HPDE6-E6E7 (cell line): ENCODE results near the gene GGACT.
A peak's percentile ranks its signal among the peaks of the same experiment; 100 is the strongest.

ENCODE experiments used
- DNase-seq: peaks from one replicate; pipeline ENCODE4 v3.0.0; 2011; ENCODE audit warnings: missing footprints; ENCODE audit errors: extremely low spot score

GGACT gene

DNA sequence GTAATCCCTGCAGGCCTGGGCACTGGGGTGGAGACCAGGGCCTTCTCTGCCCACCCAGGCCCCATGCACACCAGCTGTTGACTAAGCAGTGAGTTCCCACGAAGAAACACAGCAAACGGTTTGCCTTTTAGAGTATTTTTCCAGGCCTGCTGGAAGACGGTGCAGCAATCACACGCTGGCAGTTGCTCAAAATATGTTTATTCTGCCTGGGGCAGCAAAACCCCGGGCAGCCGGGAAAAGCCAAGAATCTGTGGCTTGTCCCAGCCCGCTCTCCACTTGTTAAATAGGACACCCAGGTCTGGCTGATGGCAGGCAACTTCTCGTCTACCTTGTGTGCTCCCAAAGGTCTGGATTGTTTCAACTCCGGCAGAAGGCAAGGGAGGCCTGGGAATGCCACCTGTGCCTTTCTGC, 40.8 kb downstream of the GGACT start:
- peak; percentile 28 for DNase-seq

DNA sequence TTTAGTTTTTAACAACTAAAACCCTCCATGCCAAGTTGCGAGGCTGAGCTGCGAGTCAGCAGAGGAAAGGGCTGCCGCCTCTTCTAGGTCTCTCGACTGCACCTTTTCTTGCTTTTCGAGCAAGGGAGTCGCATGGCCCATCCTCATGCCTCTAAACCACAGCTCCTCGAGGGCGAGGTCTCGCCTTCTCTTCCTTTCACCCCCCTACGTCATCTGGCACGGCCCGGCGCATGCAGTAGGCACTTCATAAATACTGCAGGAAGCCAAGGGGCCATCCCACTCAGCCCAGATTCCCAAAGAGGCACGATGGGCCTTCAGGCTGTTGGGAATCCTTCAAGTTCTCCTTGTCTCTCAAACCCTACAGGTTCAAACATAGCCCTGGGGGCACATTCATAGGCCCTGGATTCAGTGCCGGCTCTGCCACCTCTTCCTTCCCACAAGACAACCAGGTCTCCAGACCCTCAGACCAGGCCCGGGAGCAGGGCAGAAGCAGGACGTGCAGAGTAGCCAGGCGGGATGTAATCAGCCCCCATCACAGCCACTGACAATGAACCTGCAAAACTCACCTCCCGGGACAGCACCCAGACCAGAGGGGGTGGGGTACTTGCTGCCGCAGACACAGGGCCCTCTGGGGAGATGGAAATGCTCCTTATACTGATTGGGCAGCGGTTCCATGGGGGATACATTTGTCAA, 41.7 kb downstream of the GGACT start:
- no peak for DNase-seq

DNA sequence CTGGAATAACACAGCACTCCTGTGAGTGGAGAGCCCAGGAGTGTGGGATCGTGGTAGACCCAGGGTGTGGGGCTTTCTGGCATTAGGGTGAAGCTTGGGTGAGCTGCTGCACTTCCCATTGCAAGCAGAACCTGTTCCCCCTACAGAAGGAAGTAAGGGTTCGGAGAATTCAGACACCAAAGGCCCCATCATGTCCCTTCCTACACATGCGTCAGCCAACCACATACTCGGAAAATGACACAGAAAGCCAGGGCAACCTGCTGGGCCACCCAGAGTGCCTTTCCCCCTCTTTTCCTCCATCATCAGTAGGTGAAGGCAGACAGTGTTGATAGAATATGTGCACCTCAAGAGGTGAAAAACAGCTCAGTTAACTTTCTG, 42.9 kb downstream of the GGACT start:
- DNase-seq, result no peak

DNA sequence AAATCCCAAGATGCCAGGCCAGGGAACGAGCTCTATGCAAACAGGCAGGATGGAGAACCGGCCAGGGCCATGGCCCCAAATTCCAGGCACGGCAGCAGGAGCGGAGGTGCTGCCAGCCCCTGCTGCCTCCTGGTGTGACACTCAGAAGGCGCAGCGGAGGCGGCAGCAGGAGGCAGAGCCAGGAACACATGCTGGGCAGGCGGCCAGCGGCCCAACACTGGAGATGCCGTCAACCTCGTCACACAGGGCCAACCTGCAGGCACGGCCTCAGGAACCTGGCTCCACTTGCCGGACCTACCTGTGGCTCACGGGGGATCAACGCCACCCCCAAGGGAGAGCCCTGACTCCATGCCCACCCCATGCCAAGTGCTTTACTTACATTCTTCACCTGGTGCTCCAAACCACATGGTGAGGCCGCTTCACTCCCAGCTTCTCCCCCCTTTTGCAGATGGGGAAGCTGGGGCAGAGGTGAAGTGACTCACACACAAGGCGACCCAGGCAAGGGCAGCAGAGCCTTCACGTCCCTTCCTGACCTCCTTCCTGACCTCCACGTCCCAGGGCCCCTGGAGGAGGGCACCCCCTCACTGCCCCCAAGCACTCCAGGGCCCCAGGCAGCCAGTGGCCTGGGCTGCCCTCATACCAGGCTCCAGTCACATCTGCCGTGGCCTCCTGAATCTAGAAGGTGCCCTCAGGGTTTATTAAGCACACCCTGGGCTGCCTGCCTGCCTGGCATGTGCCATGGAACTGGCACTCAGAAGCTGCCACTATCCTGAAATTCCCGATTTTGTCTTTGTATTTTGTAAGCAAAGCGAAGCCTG, 43.5 kb downstream of the GGACT start:
- no peak for DNase-seq

DNA sequence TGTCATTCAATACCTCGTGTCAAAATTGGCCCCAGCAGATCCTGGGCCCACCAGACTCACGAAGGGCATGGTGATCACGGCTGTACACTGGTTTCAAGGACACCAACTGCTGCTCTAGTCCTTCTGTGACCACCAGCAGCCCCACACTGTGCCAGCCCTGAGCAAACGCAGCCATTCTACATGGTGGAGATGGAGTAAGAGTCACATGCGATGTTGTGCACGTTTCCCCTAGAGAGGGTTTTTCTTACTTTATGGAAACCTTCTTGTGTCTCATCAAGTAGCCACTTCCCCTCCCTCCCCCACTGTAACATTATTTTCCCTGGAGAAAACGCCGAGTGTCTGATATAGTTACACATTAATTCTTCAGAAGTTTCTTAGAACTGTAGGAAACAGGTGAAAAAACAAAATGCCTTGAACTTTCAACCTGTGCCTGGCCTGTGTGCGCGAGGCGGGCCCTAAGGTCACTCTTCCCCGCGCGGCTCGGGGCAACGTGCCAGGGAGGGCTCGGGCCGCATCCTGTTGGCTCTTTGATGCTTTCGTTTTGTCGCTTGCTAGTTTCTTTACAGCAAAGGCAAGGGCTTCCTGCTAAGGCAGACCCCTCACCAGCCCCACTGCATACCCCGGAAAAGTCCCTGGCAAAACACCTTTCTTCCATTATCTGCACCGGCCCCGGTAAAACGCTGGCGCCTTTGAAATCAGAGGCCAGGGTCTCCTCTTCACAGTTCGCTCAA, 44.6 kb downstream of the GGACT start:
- no peak for DNase-seq

DNA sequence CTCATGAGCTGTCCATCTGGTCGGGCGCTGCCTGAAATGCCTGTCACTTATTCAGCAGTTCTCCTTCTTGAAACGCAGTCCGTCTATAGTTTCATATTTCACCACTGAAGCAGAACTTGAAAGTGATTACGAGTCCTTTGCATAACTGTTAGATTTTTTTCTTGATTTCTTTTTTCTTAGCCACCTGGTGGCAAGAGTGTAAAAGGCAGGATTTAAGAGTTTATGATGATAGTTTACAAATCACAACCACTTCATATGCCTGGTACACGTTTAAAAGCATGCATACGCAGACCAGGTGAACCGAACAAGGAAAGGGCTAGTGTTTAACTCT, 45.8 kb downstream of the GGACT start:
- DNase-seq, result peak; percentile 43

DNA sequence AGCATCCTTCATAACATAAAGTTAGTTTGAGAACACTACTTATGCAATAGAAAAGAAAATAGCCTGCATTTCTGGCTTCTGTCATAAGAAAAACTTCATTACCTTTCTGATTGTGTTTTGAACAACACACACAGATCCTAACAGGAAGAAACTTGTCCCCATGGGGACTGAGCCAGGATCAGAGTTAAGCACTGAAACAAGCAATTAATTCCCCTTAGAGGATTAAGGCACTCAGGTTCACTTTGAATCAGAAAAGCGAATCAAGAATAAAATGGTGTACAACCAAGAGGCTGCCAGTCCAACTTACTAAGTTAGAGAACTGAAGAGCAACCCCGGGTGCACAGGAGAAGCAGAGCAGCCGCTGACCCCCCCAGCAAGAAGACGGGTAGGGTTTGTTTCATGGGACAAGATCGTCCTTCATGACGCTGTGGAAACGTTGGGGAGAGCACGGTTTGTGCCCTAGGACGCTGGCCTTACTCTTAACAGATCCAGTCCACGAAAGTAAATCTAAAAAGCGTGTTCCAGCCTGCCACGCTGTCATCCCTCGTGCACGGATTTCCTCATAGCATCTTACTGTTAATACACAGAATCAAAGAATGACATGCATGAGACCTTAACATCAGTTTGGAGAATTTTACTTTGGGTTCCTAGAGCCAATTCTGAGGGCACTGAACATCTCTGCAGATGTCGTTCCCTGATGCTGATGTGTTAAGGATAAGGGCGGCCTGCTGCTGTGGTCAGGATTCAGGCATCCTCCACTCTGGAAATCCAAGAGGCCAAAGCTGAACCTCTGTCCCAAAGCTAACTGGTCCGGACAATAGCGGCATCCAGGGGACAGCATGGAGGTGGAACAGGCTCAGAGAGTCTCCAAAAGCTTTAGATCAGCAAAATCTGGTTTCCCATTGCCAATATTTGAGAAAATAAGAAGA, 46.4 kb downstream of the GGACT start:
- peak; percentile 34 for DNase-seq

DNA sequence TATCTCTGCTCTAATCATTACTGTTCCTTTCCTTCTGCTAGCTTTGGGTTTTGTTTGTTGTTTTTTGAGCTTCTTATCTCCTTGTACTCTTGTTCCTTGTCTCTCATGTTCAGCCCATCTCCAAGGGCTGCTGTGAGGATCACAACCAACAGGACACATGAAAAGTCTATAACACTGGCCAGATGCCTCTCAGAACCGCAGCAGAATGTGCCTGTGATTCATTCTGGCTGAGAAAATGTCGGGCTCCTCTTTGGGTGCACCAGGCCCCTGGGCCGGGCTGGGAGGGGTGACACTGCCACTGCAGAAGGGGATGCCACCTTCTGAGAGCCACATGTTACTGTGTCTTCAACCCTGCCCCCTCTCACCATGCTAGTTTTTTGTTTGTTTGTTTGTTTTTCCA, 48.0 kb downstream of the GGACT start:
- DNase-seq, result no peak

DNA sequence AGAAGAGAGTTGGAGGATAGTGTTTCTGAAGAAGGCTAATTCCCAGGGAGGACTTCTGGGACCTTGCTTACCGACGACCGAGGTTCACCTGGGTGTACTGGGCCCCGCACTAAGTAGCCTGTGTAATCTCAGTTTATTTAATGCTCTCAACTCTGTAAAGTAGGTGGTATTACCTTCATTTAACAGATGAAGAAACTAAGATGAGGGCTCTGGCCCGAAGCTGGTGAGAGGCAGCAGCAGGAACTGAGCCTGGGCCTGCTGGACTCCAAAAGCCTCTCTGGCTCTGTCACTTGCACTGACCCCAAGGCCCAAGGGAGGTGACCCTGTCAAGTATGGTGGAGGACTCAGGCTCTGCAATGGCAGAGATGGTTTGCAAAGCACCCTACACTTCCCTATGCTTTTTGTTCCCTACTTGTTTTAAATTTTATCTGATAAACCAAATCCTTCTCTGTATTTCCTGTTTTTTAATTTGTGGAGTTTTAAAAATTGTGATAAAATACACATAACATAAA, 50.6 kb downstream of the GGACT start:
- DNase-seq, result no peak

DNA sequence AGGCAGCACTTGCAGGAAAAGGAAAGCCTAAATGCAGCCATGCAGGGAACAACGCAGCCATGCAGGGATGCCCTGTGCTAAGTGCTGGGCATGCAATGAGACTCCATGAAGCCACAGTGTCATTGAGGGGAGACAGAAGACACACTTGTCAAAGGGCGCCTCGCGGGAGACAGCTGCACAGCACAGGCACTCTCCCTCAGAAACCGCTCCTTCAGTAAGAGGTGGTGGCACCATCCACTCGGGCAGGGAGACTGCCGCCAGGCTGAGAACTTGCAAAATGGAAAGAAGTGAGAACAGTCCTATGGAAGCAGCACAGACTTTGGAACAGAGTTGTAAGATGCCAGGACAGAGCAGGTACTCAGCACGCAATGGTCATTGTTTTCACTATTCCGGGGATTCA, 51.1 kb downstream of the GGACT start:
- DNase-seq, result no peak

DNA sequence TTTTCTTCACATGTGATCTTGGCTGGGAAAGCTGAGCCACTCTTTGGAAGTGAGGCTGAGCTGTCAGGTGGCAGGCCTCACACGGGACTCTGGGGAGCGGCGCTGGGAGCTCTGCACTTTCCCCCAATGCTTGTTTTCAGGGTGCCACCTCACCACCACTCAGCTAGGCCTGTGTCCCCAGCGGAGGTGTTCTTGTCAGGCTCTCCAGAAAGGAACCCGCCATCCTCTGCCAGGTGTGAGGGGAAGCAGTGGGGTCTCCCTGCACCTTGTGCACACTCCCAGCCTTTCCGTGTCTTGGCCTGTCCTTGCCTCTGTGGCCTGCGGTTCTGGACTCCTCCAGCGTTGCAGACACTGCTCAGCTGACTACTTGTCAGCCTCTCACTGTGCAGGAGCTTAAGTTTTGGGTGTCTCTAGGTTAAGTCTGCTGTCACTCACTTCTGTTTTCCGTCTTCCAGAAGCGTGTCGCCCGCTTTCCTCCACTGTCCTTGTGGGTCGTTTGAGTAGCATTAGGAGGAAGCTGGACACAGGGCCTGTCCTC, 51.9 kb downstream of the GGACT start:
- no peak for DNase-seq

DNA sequence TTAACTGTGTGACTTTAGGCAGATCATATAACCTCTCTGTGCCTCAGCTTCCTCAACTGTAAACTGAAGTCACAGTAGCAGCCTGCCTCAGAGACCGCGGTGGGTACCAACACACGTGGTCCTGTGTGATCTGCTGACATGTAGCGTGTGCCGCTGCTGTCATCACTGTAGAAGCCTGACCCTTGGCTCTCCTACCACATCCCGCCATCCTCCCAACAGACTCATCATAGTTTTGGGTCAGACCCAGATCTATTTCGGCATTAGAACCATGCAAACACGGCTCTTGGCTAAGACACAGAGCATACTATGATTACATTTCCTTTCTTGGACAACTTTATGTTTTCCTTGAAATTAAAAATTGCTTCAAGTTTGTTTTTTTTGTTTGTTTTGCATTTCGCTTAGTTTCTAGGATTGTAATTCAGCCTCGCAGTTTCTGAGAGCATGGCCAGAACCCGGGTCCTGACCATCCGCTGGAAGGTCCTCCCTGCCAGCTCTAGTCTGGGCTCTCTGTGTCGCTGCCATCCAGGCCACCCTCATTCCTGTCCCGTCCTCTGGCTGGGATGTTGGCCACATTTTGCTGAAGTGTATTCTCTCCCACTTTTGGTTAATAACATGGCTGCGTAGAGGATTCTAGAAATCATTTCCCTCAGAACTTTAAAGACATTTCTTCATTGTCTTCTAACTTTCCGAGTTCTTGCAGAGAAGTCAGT, 53.0 kb downstream of the GGACT start:
- no peak for DNase-seq

DNA sequence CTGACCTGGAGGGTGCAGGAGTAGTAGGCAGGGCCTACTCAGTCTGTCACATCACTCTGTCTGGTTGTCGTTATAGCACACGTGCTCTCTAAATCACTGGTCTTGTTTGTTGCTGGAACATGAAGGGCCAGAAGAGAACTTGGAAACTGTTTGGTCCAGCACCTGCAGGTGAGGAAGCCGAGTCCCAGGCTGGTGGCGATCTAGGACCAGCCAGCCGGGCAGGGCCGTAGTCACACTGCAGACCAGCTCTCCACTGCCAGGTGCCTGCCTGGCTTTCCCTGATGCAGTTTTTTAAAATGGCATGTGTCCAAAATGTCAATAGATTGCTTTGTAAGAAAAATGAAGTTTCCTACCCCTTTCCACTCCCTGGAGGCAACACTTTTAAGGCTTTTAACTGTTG, 53.7 kb downstream of the GGACT start:
- no peak for DNase-seq

DNA sequence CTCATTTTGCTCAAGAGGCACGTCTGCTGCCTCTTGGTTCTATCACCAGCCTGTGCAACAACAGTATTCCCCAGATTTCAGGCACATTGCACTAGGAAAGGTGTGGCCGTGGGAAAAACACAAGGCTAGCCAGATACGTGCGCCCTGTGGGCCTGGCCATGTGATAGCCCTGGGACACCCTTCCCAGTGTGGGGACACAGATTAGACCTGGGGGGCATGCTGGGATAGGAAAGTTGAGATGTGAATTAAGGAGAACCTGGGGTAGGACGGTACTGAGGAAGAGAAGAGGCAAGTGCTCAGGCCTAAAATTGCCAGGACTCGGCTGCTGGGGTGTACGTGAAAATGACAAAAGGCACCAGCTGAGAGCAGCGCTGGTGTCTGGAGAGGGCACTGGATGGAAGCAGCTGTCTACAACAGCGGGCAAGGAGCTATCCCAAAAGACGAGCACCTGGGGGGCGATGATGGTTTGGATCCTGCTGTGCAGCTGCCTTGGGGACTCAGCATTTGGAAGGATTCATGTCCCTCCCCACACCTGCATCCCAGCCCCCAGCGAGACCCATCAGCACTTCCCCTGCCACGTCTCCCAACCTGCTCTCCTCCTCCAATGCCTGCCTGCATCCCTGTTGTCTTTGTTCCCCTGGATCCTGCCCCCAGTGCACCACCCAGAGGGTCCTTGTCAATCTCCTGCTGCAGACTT, 54.3 kb downstream of the GGACT start:
- no peak for DNase-seq

DNA sequence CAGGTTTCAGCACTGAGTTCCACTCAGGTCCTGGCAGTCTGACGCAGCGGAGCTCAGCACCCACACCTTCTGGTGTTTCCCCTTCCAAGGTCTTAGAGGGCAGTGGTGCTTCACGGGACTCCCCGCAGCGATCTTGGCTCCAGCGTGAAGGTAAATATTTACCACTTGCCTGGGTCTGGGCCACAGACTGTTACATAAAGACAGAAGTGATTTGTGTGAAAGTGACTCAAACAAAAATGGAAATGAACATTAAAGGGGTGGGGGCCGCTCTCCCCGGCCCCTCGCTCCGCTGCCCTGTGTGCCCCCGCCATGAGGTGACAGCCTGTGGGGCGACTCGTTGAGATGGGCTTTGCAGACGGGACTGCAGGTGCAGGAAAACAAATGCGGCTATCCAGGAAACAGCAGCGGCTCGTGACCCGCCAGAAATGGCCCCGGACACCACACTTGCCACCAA, 55.0 kb downstream of the GGACT start:
- no peak for DNase-seq

DNA sequence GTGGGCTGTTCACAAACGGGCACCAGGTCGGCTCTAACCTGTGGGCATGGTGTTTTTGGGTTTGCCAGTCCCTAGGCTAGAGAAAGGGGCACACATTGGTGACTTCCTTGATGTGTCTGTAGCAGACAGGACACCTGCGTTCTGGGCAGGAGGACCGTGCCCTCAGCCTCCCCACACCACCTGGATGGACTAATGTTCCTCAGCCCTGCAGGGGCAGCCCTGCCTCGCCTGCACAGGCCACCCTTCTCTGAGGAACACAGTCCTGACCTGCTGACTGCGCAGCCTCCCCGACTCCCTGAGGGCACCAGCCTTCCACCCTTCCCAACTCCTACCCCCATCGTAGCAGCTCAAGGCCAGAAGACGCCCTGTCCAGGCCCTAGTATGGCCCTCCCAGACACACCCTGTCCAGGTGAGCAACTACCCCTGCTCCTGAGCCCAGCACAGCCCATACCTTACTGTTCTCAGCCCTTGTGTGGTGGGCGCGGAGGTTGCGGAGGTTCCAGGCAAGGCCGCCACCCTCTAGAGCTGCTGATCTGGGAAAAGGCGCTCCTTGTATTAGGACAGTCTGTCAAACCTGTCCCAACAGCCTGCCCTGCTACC, 55.7 kb downstream of the GGACT start:
- no peak for DNase-seq

DNA sequence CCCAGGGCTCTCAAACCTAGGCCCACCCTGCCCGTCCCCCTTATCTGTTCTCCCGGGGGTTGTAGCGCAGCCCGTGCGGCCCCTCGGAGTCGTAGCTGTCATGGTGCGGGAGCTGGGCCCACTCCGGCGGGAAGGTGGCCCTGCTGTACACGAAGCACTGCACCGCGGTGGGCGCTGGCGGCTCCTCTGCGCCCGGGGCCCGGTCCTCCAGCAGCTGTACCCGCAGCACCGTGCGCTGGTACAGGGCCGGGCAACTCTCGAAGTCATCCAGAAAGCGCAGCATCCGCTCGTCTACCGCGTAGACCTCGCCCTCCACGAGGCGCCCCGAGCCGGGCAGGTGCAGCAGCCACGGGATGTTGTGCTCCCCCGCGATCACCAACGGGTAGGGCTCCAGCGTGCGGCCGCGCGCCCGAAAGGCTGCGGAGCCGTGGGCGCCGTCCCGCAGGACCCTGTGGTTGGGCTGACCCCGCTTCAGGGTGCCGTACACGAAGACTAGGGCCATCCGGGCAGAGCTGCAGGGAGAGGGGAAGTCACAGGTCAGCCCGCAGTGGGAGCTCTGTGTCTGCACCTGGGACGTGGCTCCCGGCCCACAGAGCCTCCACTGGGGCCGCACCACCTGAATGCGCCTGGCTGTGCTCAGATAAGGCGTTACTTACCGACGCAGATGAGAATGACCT, 56.4 kb downstream of the GGACT start:
- no peak for DNase-seq

DNA sequence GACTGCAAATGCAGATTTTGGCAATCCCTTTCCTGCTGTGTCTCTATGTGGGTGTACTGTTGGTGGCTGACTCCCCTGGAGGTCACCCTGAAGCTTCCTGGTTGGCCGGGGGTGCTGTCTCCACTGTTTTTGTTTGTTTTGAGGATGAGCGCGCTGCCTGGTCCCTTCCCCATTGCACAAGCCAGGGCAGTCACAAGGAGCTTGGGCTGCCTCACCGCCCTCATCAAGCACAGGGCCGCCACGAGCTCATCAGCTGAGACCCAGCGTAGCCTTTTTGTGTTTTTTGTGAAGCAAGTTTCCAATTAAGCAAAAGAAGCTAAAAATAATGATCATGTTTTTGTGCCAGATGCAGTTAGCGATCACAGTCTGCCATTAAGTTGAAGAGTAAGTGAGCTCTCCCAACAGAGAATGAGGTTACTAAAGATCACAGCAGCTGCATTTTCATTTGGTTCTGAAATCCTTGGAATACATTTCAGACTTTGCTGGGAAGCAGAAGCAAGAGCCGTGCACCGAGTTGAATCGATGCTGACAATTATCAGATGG, 57.8 kb downstream of the GGACT start:
- no peak for DNase-seq
